ENCODE results near the gene ITGA8. TPM values are rescaled to one million over a fixed set of nuclear protein-coding genes. Genes with fewer than 3 reads are reported as not detected.
"Not testable (repeated sequence)": the region's sequence is repeated elsewhere in the genome, so short reads cannot be mapped to it uniquely, and the experiment has no call there.

Gene ITGA8
- polyA plus RNA-seq = 1 to 10 TPM in 2 of 3 donors, under 1 TPM in 1; 0.35 to 4.3 (median 2.6) TPM

DNA sequence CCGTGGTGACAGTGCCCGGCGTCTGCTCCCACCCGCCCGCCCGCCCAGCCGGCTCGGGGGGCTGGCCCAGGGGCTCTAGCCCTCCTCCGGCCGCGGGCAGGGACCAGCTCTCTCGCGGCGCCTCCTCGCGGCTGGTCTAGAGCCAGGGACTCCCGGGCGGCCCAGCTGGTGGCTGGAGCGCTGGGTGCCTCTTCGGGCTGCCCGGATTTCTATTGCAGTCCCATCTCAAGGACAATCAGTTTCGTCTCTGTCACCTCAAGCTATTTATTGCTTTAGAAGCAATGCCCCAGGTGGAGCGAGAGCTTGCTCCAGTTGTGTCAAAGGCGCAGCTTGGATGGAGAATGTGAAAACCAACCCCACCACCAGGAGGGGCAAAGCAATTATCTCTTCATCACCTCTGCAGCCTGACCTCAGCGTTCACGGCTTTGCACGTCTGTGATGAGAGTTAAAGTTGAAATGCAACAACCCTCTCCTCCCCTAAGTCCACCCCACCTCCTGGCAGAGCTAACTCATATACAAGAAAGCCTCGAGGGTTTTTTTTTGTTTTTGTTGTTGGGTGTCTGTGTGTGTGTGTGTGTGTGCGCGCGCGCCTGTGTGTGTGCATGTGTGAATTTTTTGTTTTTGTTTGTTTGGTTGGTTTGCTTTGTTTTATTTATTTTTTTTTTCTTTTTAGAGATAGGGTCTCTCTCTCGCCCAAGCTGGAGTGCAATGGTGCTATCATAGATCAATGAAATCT lies at the start of gene ITGA8:
Gene ITGA8 (minus strand): TSS at position 24 of the 736 bp plus-strand sequence. CDS start 151 bp downstream, outside the sequence.
- no peak within 1 kb of the TSS for H3K27ac ChIP-seq (ENCODE audit: low read depth, low read length)
- WGBS, 3 donors = 15 to 17% (median 15%) methylated on average over 27 to 33 of the region's 33 CpGs

DNA sequence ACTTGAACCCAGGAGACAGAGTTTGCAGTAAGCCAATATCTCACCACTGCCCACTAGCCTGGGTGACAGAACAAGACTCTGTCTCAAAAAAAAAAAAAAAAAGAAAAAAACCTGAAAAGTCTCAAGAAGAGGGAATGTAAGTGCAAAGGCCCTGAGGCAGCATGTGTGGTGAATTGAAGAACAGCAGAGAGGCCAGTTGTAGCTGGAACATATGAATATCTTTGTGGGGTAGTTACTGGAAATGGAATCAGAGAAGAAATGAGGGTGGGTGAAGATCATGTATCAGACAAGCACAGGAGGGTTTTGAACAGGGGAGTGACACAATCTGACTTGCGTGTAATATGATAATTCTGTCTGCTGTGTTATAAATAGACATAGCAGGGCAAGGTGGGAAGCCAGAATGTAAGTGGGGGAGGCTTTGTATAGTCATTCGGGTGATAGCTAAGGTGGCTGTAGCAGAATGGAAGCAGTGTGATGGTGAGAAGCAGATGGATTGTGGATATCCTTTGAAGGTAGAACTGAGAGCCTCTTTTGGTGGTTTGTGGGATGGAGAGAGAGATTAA lies 45.3 kb upstream of the ITGA8 start:
- WGBS, 3 donors = 76 to 93% (median 85%) methylated on average over 2 of the region's 2 CpGs
- H3K27ac ChIP-seq (ENCODE audit: low read depth, low read length) = no peak overlapping the region

DNA sequence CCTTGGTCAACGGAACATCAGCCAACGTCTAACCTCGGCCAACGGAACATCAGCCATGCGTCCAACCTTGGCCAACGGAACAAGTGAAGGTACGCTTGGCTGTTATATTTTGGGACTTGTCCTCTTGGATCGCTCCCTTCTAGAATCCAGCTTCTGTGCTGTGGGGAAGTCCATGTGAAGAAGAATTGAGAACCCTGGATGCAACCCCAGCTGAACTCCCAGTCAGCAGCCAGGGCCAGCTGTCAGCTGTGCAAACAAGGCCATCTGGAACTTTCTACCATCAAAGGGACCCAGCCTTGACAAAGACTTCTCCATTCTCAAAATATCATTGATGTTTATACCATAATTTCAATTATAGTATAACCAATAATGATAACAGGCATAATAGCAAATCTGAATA lies 43.3 kb upstream of the ITGA8 start:
- H3K27ac ChIP-seq (ENCODE audit: low read depth, low read length) = no peak overlapping the region
- 82 to 97% (median 90%) methylated on average over 8 of the region's 8 CpGs for WGBS, 3 donors

DNA sequence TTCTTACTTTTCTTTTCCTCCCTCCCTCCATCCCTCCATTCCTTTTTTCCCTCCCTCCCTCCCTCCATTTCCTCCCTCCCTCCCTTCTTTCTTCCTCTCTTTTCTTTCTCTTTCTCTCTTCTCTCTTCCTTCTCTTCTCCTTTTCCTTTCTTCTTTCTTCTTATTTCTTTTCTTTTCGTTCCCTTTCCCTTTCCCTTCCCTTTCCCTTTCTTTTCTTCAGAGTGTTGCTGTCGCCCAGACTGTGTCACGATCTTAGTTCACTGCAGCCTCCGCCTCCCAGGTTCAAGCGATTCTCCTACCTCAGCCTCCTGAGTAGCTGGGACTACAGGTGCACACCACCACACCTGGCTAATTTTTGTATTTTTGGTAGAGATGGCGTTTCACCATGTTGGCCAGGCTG lies 42.5 kb upstream of the ITGA8 start:
- H3K27ac ChIP-seq (ENCODE audit: low read depth, low read length) = not testable (repeated sequence)
- WGBS, 3 donors = 86 to 94% (median 93%) methylated on average over 6 of the region's 6 CpGs

DNA sequence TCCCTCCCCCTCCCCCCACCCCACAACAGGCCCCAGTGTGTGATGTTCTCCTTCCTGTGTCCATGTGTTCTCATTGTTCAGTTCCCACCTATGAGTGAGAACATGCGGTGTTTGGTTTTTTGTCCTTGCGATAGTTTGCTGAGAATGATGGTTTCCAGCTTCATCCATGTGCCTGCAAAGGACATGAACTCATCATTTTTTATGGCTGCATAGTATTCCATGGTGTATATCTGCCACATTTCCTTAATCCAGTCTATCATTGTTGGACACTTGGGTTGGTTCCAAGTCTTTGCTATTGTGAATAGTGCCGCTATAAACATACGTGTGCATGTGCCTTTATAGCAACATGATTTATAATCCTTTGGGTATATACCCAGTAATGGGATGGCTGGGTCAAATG lies 41.5 kb upstream of the ITGA8 start:
- H3K27ac ChIP-seq (ENCODE audit: low read depth, low read length) = not testable (repeated sequence)
- WGBS, 3 donors = 90 to 94% (median 90%) methylated on average over 2 of the region's 4 CpGs

DNA sequence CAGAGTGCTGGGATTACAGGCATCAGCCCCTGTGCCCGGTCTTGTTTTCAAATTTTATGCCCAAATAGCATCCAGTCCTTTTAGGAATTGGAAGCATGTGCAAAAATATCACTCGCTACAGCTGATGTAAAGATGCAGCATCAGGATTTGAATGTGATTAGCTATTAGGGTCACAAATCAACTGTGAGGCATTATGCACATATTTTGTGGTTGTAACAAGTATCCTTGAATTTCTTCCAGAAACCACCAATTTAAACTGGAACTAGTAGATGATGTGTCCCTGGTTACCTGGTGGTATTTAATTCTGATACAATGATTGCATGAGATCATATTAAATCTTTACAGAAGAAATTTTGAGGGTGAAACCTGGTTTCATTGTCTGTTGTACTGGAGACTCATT lies 41.0 kb upstream of the ITGA8 start:
- WGBS, 3 donors = 87 to 100% (median 97%) methylated on average over 2 of the region's 2 CpGs

DNA sequence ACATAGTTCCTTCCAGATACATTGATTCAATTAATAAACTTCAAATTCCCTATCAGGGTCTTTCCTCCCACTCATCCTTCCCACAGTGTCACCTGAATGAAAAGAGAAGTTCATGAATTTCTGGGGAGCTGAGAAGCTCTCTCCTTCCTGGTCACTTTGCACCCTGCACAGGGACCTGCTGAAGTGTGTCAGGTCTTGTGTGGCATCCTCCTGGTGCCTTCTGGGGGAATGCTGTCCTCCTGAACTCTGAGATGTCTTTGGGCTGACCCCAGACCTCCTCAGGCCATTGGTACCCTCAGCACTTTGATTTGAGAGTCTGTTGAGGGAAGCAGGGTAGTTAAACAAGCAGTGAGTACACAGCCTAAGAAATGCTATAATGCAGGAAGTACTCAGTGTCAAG lies 39.5 kb upstream of the ITGA8 start:
- H3K27ac ChIP-seq (ENCODE audit: low read depth, low read length) = no peak overlapping the region

More for the DNA sequence above, 41.0 kb upstream of the ITGA8 start:
- no peak overlapping the region for H3K27ac ChIP-seq (ENCODE audit: low read depth, low read length)

DNA sequence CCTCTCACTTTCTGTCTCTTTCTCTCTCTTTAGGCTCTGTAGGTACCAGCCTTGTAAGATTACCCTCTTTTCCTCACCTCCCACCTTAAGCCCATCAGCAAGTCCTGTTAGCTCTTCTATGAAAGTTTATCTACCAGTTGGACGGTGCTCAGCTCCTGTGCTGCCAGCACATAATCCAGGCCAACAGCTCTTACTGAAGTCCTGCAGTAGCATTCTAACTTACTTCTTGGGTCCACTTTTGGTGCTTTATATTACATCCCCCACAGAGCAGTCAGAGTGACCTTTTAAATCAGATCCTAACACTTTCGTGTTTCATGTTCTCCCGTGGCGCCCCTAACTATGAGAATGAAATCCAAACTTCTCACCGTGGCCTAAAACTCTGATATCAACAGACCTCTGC lies 38.9 kb upstream of the ITGA8 start:
- no peak overlapping the region for H3K27ac ChIP-seq (ENCODE audit: low read depth, low read length)
- WGBS, 3 donors = 81 to 92% (median 90%) methylated on average over 5 of the region's 5 CpGs

DNA sequence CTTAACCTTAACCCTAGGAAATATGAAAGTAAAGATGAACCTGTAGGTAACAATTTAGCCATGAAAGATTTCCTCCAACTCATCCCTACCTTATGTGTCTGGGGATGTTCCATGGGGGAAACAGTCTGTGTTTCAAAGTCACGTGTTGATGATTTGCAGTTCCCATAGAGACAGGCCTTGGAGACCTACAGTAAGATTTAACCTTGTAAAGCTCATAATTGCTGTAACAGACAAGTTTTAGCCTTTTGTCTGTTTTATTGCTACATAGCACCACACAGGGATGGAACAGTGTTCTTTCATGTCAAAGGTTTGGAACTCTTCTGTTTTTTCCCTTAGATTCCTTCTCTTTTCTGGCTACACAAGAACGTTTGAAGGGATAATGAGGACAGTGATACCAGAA lies 35.2 kb upstream of the ITGA8 start:
- no peak overlapping the region for H3K27ac ChIP-seq (ENCODE audit: low read depth, low read length)
- 10 to 33% (median 32%) methylated on average over 2 of the region's 2 CpGs for WGBS, 3 donors

DNA sequence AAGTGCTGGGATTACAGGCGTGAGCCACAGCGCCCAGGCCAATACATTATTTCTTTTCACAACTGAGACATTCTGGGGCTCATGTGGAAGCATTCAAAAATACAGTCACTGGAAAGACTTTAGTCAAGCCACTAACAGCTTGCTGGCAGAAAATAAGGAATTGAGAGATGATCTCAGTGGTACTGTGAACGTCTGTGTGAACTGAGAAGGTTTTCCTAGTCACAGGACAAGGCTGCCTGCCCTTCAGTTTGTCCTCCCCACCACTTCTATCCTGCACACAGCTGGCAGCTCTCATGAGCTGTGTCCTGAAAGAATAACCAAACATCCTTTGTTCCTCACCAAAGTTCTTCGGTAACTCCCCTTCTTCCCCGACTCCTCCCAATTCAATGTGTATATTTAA lies 31.3 kb upstream of the ITGA8 start:
- WGBS, 3 donors = 69 to 81% (median 74%) methylated on average over 5 of the region's 5 CpGs
- no peak overlapping the region for H3K27ac ChIP-seq (ENCODE audit: low read depth, low read length)

DNA sequence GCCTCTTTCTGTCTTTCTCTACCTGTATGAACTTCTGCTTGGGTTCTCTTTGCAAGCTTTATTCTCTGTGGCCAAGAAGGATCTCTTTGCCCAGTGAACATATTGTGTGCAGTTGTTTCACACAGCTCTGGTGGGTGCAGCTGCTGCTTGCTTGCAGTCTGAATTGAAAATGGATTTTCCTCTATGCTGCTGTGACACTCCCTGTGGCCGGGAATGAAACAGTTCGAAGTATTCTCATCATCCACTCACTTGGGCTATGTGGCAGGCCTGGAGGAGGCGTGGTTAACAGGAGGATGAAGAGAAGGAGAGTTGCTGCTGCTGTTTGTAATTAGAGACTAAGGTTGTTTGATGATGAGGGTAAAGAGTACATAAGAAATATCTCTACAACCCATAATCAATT lies 28.4 kb upstream of the ITGA8 start:
- no peak overlapping the region for H3K27ac ChIP-seq (ENCODE audit: low read depth, low read length)
- 33 to 72% (median 69%) methylated on average over 3 of the region's 3 CpGs for WGBS, 3 donors

DNA sequence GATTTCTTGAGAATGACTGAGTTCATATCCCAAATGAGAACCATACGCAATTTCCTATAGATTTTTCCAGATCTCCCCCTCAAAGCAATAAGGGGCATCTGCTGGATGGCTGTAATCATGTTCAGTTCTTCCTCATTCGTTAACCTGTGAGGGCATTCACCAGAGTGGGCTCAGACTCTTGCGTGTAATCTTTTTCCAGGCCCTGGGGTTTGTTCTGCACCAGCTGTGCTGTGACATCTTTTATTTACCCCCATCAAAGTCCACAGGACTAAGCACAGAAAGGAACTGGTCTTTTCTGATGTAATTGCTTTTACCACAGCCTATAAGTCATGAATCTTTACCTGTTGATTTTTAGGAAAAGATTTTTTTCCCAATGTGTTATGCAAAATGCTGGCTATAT lies 27.9 kb upstream of the ITGA8 start:
- WGBS, 3 donors = 65 to 91% (median 90%) methylated on average over 3 of the region's 3 CpGs

DNA sequence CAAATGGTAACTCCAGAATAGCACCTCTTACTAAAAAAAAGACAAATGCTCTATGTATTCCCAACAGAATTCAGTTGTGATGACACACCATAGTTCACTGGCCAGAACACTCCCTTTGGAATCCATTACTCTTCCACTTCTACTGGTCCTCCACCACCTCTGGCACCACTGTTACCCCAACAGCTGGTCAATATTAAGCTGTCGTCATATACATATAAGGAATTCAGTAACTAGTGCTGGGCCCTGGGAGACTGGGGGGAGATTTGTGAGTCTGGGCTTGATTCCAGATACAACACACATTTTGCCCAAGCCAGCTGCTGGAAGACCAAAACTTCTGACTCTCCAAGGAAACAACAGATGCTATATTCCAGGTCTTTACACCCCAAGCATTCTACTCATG lies 26.0 kb upstream of the ITGA8 start:
- 33 to 81% (median 80%) methylated on average over 1 of the region's 1 CpG for WGBS, 3 donors
- no peak overlapping the region for H3K27ac ChIP-seq (ENCODE audit: low read depth, low read length)

More for the DNA sequence above, 27.9 kb upstream of the ITGA8 start:
- H3K27ac ChIP-seq (ENCODE audit: low read depth, low read length) = no peak overlapping the region

DNA sequence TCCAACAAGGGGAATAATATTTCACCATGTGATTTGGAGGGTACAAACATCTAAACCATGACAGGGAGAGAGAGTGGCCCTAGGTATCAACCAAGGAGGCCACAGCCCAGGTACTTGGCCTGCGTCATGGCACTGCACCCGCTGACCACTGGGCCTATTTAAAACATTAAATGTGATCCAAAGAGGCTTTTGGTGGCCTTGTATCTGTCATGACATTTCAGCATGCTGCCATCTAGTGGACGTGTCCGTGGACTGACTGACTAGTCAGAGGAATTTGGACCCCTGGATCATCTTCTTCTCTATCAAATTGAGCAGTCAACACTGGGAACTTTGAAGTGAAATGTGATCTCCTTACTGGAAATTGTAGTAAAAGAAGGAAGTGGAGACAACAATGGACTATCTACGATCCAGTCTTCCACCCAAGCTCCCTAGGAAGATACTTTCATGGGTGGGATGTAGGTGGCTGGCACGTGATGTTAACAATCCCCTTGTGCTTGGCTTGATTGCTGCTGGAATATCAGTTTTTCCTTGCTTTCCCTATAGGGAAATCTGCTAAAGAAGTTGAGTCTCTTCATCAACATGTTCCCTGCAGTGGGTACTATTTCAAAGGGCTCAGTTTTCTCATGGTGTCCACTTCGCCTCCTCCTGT lies 24.6 kb upstream of the ITGA8 start:
- H3K27ac ChIP-seq (ENCODE audit: low read depth, low read length) = no peak overlapping the region
- WGBS, 3 donors = 41 to 49% (median 48%) methylated on average over 7 of the region's 7 CpGs

DNA sequence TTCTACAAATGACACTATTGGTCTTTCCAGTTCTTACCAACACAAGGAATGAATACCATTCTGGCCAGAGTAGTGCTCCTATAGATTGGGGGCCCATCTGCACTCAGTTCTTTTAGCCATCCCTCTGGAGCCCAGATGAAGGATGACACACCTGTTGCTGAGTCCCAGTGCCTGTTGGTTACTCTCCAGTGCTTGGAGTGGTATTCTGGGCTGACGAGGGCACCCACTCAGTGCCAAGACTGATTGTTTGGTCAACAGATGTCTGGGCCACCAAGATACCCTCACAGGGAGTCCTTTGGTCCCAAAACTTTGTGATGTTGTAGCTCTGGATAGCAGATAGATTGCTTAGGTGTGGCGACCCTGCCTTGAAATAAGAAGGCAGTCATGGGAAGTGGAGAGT lies 23.7 kb upstream of the ITGA8 start:
- 70 to 94% (median 92%) methylated on average over 2 of the region's 2 CpGs for WGBS, 3 donors
- H3K27ac ChIP-seq (ENCODE audit: low read depth, low read length) = no peak overlapping the region

DNA sequence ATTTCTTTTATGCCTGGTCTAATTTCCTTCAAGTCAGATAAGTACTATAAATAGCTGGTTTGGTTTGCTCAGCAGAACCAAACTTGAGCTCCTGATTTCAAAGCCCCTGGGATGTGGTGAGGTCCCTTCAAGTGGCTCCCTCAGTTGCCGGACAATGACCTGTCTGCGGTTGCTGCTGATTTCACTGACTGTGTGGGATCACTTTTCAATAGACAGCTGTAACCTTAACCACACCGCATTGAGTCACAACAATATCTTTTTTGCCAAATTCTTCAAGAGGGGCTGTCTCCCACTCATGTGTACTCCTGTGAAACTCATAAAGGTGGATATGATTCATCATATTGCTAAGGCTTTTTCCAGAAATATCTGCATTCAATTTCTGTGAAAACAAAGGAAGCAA lies 23.1 kb upstream of the ITGA8 start:
- 78 to 84% (median 80%) methylated on average over 3 of the region's 3 CpGs for WGBS, 3 donors
- no peak overlapping the region for H3K27ac ChIP-seq (ENCODE audit: low read depth, low read length)

DNA sequence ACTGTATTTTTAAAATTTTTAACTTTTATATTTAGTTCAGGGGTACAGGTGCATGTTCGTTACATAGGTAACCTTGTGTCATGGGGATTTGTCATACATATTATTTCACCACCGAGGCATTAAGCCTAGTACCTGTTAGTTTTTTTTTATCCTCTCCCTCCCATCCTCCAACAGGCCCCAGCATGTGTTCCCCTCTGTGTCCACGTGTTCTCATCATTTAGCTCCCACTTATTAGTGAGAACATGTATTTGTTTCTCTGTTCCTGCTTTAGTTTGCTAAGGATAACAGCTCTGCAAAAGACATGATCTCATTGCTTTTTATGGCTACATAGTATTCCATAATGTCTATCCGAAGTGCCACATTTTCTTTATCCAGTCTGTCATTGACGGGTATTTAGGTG lies 22.4 kb upstream of the ITGA8 start:
- H3K27ac ChIP-seq (ENCODE audit: low read depth, low read length) = no peak overlapping the region
- 47 to 68% (median 62%) methylated on average over 5 of the region's 5 CpGs for WGBS, 3 donors

DNA sequence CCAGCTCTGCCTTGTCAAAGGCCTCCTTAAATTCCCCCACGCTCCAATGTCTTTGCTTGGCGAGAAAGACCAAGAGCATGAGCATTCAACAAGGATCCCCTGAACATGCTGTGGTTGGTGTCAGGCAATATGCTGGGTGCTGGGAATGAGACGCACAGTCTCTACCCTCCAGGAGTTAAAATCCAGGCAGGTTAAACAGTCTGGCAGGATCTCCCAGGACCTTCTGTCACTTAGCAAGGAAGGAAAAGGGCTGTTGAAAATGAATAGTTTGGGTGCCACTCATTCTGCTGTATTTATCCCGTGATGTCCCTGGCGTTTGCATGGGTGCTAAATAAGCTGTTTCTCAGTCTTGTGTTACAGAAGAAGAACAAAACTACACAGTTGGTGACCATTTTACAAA lies 21.9 kb upstream of the ITGA8 start:
- WGBS, 3 donors = 69 to 97% (median 92%) methylated on average over 5 of the region's 5 CpGs
- no peak overlapping the region for H3K27ac ChIP-seq (ENCODE audit: low read depth, low read length)

DNA sequence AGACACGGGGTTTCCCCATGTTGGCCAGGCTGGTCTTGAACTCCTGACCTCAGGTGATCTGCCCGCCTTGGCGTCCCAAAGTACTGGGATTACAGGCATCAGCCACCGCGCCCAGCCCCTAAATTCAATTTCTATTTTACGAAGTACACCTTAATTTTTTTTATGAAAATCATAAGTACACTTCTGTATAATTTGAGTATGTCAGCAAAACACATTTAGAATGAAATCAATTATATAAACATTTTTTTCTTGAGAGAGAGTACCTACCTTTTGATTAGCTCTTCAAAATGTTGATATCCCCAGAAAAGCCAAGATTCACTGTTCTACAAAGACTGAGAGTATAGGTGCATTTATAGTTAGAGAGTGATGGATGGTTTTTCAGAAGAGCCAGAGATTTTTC lies 20.5 kb upstream of the ITGA8 start:
- no peak overlapping the region for H3K27ac ChIP-seq (ENCODE audit: low read depth, low read length)
- WGBS, 3 donors = 87 to 96% (median 96%) methylated on average over 6 of the region's 6 CpGs
